ENCODE measurements around the gene SEMA3C.

Gene SEMA3C

GRCh38 chr7:80825499-80825898 is 93.4 kb downstream of the SEMA3C start:
- DNase-seq (ENCODE audit: low read depth in 2 of 2) = no peak

GRCh38 chr7:80824253-80824652 is 94.6 kb downstream of the SEMA3C start:
- DNase-seq (ENCODE audit: low read depth in 2 of 2) = no peak

GRCh38 chr7:80823057-80823456 is 95.8 kb downstream of the SEMA3C start:
- DNase-seq (ENCODE audit: low read depth in 2 of 2) = no peak

GRCh38 chr7:80821771-80822319 is 97.0 kb downstream of the SEMA3C start:
- no peak for DNase-seq (ENCODE audit: low read depth in 2 of 2)

GRCh38 chr7:80819503-80819902 is 99.3 kb downstream of the SEMA3C start:
- DNase-seq (ENCODE audit: low read depth in 2 of 2) = no peak

GRCh38 chr7:80818181-80818580 is 100.7 kb downstream of the SEMA3C start:
- DNase-seq (ENCODE audit: low read depth in 2 of 2) = no peak

- no peak for DNase-seq (ENCODE audit: low read depth in 2 of 2)
These were observed 102.0 kb downstream of the SEMA3C start for GRCh38 chr7:80816806-80817205.

GRCh38 chr7:80815733-80816132 is 103.1 kb downstream of the SEMA3C start:
- no peak for DNase-seq (ENCODE audit: low read depth in 2 of 2)

- DNase-seq (ENCODE audit: low read depth in 2 of 2) = no peak
These were observed 109.3 kb downstream of the SEMA3C start for GRCh38 chr7:80809545-80809944.

- no peak for DNase-seq (ENCODE audit: low read depth in 2 of 2)
These were observed 111.5 kb downstream of the SEMA3C start for GRCh38 chr7:80807166-80807900.

GRCh38 chr7:80806663-80807062 is 112.2 kb downstream of the SEMA3C start:
- no peak for DNase-seq (ENCODE audit: low read depth in 2 of 2)

GRCh38 chr7:80804589-80804988 is 114.3 kb downstream of the SEMA3C start:
- DNase-seq (ENCODE audit: low read depth in 2 of 2) = no peak

GRCh38 chr7:80802527-80802926 is 116.3 kb downstream of the SEMA3C start:
- DNase-seq (ENCODE audit: low read depth in 2 of 2) = no peak

- DNase-seq (ENCODE audit: low read depth in 2 of 2) = no peak
These were observed 123.9 kb downstream of the SEMA3C start for GRCh38 chr7:80794631-80795573.

- no peak for DNase-seq (ENCODE audit: low read depth in 2 of 2)
These were observed 127.3 kb downstream of the SEMA3C start for GRCh38 chr7:80791509-80791929.

- DNase-seq (ENCODE audit: low read depth in 2 of 2) = no peak
These were observed 128.0 kb downstream of the SEMA3C start for GRCh38 chr7:80790877-80791276.

GRCh38 chr7:80787721-80788120 is 131.1 kb downstream of the SEMA3C start:
- no peak for DNase-seq (ENCODE audit: low read depth in 2 of 2)

GRCh38 chr7:80785961-80786536 is 132.8 kb downstream of the SEMA3C start:
- no peak for DNase-seq (ENCODE audit: low read depth in 2 of 2)

GRCh38 chr7:80785276-80785675 is 133.6 kb downstream of the SEMA3C start:
- DNase-seq (ENCODE audit: low read depth in 2 of 2) = no peak

GRCh38 chr7:80783678-80784327 is 135.0 kb downstream of the SEMA3C start:
- DNase-seq (ENCODE audit: low read depth in 2 of 2) = no peak

GRCh38 chr7:80783186-80783677 is 135.6 kb downstream of the SEMA3C start:
- DNase-seq (ENCODE audit: low read depth in 2 of 2) = no peak
